DOHH2 (cell line): ENCODE data around the gene EML3.
"Not testable (repeated sequence)": the region's sequence is repeated elsewhere in the genome, so short reads cannot be mapped to it uniquely, and the experiment has no call there.

Experiments
- EZH2phosphoT487 ChIP-seq: fragments of 200-600 bp; sonication (generic); IDR thresholded peaks from 2 replicates; pipeline ENCODE4 v1.6.1; 2017; ENCODE audit warnings: borderline replicate concordance, mild to moderate bottlenecking, antibody characterized with exemption, low read length, moderate library complexity, mixed read lengths
- TF ChIP-seq, protein P1 (sequence below): fragments of 200-600 bp; sonication (generic); IDR thresholded peaks from one replicate; pipeline ENCODE4 v1.5.1; 2014; ENCODE audit warnings: antibody characterized with exemption, mild to moderate bottlenecking, low read depth, low read length; ENCODE audit not compliant: poor library complexity, severe bottlenecking

DNA sequence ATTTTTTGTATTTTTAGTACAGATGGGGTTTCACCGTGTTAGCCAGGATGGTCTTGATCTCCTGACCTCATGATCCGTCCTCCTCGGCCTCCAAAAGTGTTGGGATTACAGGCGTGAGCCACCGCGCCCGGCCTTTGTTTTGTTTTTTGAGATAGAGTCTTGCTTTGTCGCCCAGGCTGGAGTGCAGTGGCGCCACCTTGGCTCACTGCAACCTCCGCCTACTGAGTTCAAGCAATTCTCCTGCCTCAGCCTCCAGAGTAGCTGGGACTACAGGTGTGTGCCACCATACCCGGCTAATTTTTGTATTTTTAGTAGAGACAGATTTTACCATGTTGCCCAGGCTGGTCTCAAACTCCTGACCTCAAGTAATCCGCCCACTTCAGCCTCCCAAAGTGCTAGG, 37.7 kb upstream of the EML3 start:
- TF ChIP-seq, protein P1, sequence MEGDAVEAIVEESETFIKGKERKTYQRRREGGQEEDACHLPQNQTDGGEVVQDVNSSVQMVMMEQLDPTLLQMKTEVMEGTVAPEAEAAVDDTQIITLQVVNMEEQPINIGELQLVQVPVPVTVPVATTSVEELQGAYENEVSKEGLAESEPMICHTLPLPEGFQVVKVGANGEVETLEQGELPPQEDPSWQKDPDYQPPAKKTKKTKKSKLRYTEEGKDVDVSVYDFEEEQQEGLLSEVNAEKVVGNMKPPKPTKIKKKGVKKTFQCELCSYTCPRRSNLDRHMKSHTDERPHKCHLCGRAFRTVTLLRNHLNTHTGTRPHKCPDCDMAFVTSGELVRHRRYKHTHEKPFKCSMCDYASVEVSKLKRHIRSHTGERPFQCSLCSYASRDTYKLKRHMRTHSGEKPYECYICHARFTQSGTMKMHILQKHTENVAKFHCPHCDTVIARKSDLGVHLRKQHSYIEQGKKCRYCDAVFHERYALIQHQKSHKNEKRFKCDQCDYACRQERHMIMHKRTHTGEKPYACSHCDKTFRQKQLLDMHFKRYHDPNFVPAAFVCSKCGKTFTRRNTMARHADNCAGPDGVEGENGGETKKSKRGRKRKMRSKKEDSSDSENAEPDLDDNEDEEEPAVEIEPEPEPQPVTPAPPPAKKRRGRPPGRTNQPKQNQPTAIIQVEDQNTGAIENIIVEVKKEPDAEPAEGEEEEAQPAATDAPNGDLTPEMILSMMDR: not testable (repeated sequence)
- TF ChIP-seq EZH2phosphoT487: not testable (repeated sequence)
